Natural killer cell (primary cell): ENCODE results near the gene GFER. TPM values are rescaled to one million over a fixed set of nuclear protein-coding genes. Genes with fewer than 3 reads are reported as not detected.

ENCODE experiments used
- ATAC-seq, 3 donors: fragments of 150-1000 bp in 2 of 3; fragments of 200-7000 bp in 1 of 3; cut with Tn5 transposase; 1 replicate in 1 of 3; 2 replicates in 2 of 3; pipeline ENCODE4 v1.10.0; 2021; ENCODE audit warnings: mild to moderate bottlenecking in 2 of 3, moderate library complexity in 2 of 3
- DNase-seq, 2 donors: peaks; one replicate each; pipeline versions ENCODE4 v3.0.0 to v3.0.0-alpha.2; 2013 to 2021; ENCODE audit warnings: mixed read lengths in 1 of 2
- H3K27ac ChIP-seq: one replicate; pipeline ENCODE4 v1.5.1; 2013; ENCODE audit warnings: mild to moderate bottlenecking, low read length
- H3K27me3 ChIP-seq: one replicate; pipeline ENCODE4 v1.6.1; 2013; ENCODE audit warnings: low read length; ENCODE audit not compliant: control insufficient read depth, insufficient read depth
- H3K36me3 ChIP-seq: one replicate; pipeline ENCODE4 v1.6.1; 2013; ENCODE audit warnings: low read length; ENCODE audit not compliant: control insufficient read depth, insufficient read depth
- H3K4me1 ChIP-seq: one replicate; pipeline ENCODE4 v1.6.1; 2013; ENCODE audit warnings: low read length; ENCODE audit not compliant: control insufficient read depth, insufficient read depth
- H3K4me3 ChIP-seq: one replicate; pipeline ENCODE4 v1.5.1; 2013; ENCODE audit warnings: low read length
- H3K9me3 ChIP-seq: one replicate; pipeline ENCODE4 v1.6.1; 2013; ENCODE audit warnings: low read length; ENCODE audit not compliant: control insufficient read depth, insufficient read depth
- H3K27ac Mint-ChIP-seq, 2 donors: one replicate each; pipeline ENCODE4 v1.8.0; 2022; ENCODE audit warnings: mild to moderate bottlenecking in 2 of 2, mixed read lengths in 2 of 2, moderate library complexity in 1 of 2
- H3K27me3 Mint-ChIP-seq, 2 donors: one replicate each; pipeline ENCODE4 v1.8.0; 2022; ENCODE audit warnings: low read depth in 2 of 2, mixed read lengths in 2 of 2
- H3K36me3 Mint-ChIP-seq: one replicate; pipeline ENCODE4 v1.8.0; 2022; ENCODE audit warnings: mixed read lengths
- H3K4me1 Mint-ChIP-seq, 2 donors: one replicate each; pipeline ENCODE4 v1.8.0; 2022; ENCODE audit warnings: mixed read lengths in 2 of 2
- H3K4me3 Mint-ChIP-seq: one replicate; pipeline ENCODE4 v1.8.0; 2022; ENCODE audit warnings: mild to moderate bottlenecking, moderate library complexity, mixed read lengths
- H3K9me3 Mint-ChIP-seq, 2 donors: one replicate each; pipeline ENCODE4 v1.8.0; 2022; ENCODE audit warnings: mixed read lengths in 2 of 2
- CTCF ChIP-seq: fragments of 200-600 bp; IDR thresholded peaks from one replicate; pipeline ENCODE4 v1.8.0; 2022; ENCODE audit warnings: antibody characterized with exemption
- WGBS: methylation state at CpG from one replicate; pipeline ENCODE4 v1.1.7; 2013; ENCODE audit warnings: missing lambda C conversion rate; ENCODE audit not compliant: insufficient coverage; 5-methylcytosine and 5-hydroxymethylcytosine counted together
- intact Hi-C: fragments of 100-400 bp; cut with micrococcal nuclease; formaldehyde crosslinking; loops from one replicate; pipeline ENCODE4 v1.14.2; 2022
- total RNA-seq, 4 donors: library from RNA; stranded (reverse); fragments of 120-200 nt in 1 of 4; gene quantifications; one replicate each; pipeline versions ENCODE4 v1.2.3 to v1.2.4, GENCODE V29; 2013 to 2022

Gene GFER
- total RNA-seq, 3 donors from 2014 or later (not counting 1 experiment from before 2014, with no cell fraction given) = 23.8 to 29.5 (median 24.6) TPM

DNA sequence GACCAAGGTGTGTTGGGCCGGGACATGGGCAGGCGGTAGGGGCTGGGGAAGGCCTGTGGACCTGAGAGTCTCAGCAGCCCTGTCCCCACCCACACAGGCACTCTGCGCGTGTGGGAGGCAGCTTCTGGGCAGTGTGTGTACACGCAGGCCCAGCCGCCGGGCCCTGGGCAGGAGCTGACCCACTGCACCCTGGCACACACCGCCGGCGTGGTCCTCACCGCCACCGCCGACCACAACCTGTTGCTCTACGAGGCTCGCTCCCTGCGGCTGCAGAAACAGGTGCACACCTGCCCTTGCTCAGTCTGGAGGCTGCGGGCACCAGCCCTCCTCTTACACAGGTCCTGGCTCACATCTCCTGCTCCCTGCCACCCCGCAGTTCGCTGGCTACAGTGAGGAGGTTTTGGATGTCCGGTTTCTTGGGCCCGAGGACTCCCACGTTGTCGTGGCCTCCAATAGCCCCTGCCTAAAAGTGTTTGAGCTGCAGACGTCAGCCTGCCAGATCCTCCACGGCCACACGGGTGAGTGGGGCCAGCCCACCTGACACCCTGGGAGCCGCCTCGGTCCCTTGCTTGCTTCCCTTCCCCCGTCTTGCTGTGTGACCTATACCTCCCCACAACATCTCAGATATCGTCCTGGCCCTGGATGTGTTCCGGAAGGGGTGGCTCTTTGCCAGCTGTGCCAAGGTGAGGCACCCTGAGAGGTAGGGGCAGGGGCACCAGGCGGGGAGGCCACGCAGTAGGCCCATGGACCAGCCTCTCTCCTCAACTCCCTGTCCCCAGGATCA is 8.4 kb upstream of the GFER start:
- Histone ChIP-seq H3K27me3 (peaks cover 9% of the 10 kb centered on the region), H3K4me3 (no peak overlapping the region), H3K36me3 (peaks cover 42% of the 10 kb centered on the region), H3K9me3 (no peaks in the 10 kb centered on the region), H3K27ac (no peak overlapping the region), H3K4me1 (peaks cover 30% of the 10 kb centered on the region)
- intact Hi-C loops = no loop called here
- Mint-ChIP-seq H3K27me3 (no peaks in the 10 kb centered on the region), H3K9me3 (no peaks in the 10 kb centered on the region), H3K4me3 (no peak overlapping the region), H3K27ac (no peak overlapping the region), H3K36me3 (no peaks in the 10 kb centered on the region), H3K4me1 (peaks cover 18 to 23% of the 10 kb centered on the region in 2 donors)
- no peak for ATAC-seq
- WGBS = 97% methylated on average over 33 of the region's 33 CpGs
- TF ChIP-seq CTCF = no peak
- no peak for DNase-seq

DNA sequence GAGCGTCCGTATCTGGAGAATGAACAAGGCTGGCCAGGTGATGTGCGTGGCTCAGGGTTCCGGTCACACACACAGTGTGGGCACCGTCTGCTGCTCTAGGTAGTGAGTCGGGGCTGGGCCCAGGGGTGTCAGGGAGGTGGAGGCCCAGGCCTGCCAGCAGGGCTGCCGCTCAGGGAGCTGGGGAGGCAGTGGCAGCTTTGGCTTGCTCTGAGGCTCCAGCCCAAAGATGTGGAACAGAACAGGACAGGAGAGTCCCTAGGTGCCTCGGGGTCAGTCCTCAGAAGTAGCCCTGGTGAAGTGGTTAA is 7.8 kb upstream of the GFER start:
- no peak for ATAC-seq
- Histone ChIP-seq H3K9me3 (no peaks in the 10 kb centered on the region), H3K4me3 (no peak overlapping the region), H3K27me3 (peaks cover 15% of the 10 kb centered on the region), H3K27ac (no peak overlapping the region), H3K4me1 (peaks cover 24% of the 10 kb centered on the region), H3K36me3 (peaks cover 42% of the 10 kb centered on the region)
- no peaks in the 10 kb centered on the region for H3K36me3 Mint-ChIP-seq
- no peak overlapping the region for H3K27ac Mint-ChIP-seq
- peaks cover 0 to 2% of the 10 kb centered on the region in 2 donors for H3K27me3 Mint-ChIP-seq
- H3K9me3 Mint-ChIP-seq = no peaks in the 10 kb centered on the region
- H3K4me3 Mint-ChIP-seq = no peak overlapping the region
- DNase-seq = no peak
- H3K4me1 Mint-ChIP-seq = peaks cover 16 to 18% of the 10 kb centered on the region in 2 donors
- intact Hi-C loops = no loop called here
- 98% methylated on average over 8 of the region's 8 CpGs for WGBS
- no peak for TF ChIP-seq CTCF

DNA sequence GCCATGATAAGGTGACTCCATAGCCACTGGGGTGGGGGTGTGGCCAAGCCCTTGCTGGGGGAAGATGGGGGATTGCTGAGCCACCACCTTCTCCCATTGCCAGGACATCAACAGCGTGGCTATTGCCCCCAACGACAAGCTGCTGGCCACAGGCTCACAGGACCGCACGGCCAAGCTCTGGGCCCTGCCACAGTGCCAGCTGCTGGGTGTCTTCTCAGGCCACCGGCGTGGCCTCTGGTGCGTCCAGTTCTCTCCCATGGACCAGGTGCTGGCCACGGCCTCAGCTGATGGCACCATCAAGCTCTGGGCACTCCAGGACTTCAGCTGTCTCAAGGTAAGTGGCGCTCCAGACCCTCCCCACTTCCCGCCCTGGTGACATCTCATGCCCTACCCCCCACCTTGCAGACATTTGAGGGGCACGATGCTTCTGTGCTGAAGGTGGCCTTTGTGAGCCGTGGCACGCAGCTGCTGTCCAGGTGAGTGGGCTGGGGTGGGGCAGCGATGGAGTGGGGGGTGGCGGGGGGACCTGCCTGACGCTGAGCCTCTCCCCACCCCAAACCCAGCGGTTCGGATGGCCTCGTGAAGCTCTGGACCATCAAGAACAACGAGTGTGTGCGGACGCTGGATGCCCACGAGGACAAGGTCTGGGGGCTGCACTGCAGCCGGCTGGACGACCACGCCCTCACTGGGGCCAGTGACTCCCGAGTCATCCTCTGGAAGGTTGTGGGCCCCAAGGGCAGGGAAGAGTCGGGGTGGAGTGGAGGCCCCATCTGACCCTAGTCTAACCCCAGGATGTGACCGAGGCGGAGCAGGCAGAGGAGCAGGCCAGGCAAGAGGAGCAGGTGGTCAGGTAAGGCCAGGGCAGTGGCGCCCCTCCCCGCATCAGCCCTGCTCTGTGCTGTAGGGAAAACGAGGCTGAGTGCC is 6.8 kb upstream of the GFER start:
- 96% methylated on average over 31 of the region's 33 CpGs for WGBS

More for the DNA sequence above, 6.8 kb upstream of the GFER start:
- no peak for DNase-seq
- Mint-ChIP-seq H3K36me3 (no peaks in the 10 kb centered on the region), H3K9me3 (no peaks in the 10 kb centered on the region), H3K4me1 (peaks cover 6 to 8% of the 10 kb centered on the region in 2 donors), H3K4me3 (no peak overlapping the region), H3K27me3 (peaks cover 0 to 7% of the 10 kb centered on the region in 2 donors), H3K27ac (no peak overlapping the region)
- no peaks in the 10 kb centered on the region for H3K9me3 ChIP-seq
- no peak for TF ChIP-seq CTCF
- H3K27ac ChIP-seq = no peak overlapping the region
- H3K36me3 ChIP-seq = peaks cover 42% of the 10 kb centered on the region
- intact Hi-C loops = no loop called here
- H3K4me3 ChIP-seq = no peak overlapping the region
- ATAC-seq = no peak
- H3K4me1 ChIP-seq = peaks cover 18% of the 10 kb centered on the region
- peaks cover 24% of the 10 kb centered on the region for H3K27me3 ChIP-seq
